ENCODE data around the gene NHSL2.

Gene NHSL2

DNA sequence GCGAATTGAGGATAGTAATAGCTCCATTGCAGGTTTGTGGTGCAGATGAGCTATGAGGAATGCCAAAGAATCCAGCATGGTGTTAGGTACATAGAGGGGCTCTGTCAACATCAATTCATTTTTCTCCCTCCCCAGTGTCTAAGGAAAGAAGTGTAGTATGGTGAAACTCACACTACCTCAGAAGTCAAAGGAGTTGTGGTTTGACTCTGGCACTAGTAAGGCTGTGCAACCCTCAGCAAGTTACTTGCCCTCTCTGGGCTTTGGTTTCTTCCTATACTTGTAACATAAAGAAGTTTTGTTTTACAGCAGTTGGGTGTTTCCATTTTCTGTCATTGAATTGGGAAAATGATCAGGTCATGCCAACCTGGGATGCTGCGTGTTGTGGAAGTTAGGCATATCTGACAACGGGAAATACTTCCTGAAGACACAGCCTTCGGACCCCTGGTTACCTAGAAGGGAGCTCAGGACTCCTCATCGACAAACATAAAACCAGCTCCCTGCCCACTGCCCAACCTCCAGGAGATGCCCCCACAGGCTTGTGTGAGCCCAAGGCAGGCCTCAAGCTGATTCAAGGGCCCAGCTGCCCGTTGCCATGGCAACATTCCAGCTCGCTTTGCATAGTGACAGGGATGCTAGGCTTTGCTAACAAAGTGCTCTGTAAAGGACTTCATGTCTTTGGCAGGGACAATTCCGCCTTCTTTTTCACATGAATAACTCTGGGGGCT, 149.7 kb downstream of the NHSL2 start:
- no peak overlapping the region for H3K4me3 ChIP-seq (ENCODE audit: low read length)
- no peak for TF ChIP-seq ZNF274 (IDR thresholded peaks at IDR 0.05; ENCODE audit: low read depth, low read length)

DNA sequence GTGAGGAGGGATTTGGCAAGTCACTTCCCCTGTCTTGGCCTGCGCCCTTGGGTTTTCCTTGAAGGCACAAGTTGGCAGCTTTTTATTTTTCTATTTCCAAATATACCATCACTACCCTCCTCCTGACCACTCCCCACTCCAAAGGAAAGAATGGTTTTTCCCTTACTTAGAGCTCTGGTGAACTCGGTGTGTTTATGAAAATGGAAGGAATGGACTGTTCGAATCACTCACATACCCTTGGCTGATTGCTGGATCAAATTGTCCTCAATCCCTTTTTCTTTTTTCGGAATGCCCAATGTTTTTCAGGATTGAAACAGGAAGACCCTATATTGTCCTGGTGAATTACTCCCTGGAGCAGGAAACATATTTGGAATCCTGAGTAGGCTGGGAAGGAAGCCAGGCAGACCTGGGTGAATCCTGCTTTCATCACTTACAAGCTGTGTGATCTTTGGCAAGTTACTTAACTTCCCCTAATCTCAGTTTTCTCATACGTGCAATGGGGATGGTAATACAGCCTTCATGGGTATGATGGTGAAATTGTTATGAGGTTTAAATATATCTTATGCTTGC, 150.4 kb downstream of the NHSL2 start:
- H3K4me3 ChIP-seq (ENCODE audit: low read length), result no peak overlapping the region
- no peak for TF ChIP-seq ZNF274 (IDR thresholded peaks at IDR 0.05; ENCODE audit: low read depth, low read length)

- TF ChIP-seq ZNF274 (IDR thresholded peaks at IDR 0.05; ENCODE audit: low read depth, low read length), result no peak
- no peak overlapping the region for H3K4me3 ChIP-seq (ENCODE audit: low read length)
Measured at GRCh38 chrX:72062916-72063315, 152.3 kb downstream of the NHSL2 start.

DNA sequence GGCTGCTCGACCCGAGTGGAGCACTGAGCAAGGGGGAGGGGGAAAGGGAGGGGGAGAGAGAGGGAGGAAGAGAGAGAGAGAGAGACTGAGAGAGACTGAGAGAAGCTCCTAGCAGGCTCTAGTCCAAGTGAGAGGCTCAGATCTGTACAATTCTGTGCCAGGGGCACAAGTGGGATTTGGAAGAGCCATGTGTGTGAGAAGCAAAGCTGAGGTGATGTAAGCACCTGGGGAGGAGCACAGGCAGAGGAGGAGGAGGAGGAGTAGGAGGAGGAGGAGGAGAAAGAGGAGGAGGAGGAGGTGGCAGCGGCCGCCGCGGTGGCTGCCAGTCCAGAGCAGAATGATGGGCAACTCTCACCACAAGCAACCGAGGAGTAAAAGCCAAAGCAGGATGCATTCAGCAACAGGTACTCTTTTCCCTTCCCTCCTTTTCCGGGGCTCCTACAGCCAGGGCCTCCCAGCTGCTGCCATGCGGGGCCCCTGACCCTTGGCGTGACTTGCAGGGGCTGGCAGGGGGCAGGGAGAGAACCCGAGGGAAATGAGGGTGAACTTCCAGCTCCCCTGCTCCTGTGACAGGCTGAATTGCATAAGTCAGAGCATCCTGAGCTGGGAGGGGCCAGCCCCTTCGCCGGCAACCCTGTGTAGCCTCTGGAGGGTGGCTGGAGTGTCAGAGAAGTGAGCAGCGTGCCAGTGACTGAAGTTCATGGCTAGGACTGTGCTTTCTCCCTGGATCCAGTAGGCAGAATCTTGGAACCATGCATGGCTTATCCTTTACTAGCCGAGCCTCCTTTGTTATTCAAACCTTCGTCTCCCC, 158.9 kb downstream of the NHSL2 start:
- no peak overlapping the region for H3K4me3 ChIP-seq (ENCODE audit: low read length)
- TF ChIP-seq ZNF274 (IDR thresholded peaks at IDR 0.05; ENCODE audit: low read depth, low read length), result no peak

- H3K4me3 ChIP-seq (ENCODE audit: low read length), result no peak overlapping the region
- TF ChIP-seq ZNF274 (IDR thresholded peaks at IDR 0.05; ENCODE audit: low read depth, low read length), result no peak
Measured at GRCh38 chrX:72071213-72071612, 160.6 kb downstream of the NHSL2 start.

DNA sequence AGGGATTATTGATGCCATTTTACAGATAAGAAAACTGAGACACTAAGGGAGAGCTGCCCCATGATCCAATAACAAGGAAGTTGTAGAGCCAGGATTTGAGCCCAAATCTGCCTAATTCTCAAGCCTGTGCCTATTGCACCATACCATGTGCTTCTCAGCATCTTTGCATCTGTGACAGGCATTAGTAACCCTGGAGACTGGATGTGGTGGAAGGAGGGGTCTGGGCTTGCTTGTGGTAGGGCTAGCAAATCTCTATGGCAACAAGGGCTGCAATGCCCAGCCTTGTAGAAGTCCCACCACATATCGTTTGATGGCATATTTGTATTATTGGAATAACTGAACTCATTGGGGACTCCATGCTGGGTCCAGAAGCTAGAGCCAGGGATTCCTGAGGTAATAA, 163.0 kb downstream of the NHSL2 start:
- H3K4me3 ChIP-seq (ENCODE audit: low read length), result no peak overlapping the region
- no peak for TF ChIP-seq ZNF274 (IDR thresholded peaks at IDR 0.05; ENCODE audit: low read depth, low read length)

DNA sequence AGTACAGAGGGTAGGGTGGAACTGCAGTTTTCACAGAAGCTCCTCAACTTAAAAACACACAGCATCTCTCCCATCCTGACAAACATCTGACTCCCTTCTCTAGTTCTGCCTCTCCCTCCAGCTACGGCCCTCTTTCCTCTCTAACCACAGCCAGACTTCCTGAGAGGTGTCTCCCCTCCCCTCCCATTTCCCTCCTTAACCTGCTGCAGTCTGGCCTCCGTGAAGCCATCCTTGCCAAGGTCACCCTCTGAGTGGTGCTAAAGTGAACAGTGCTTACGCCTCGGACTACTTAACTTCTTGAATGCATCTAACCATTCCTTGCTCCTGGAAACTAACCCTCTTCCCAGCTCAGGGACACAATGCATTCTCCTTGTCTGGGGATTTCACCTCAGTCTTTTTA, 167.8 kb downstream of the NHSL2 start:
- no peak overlapping the region for H3K4me3 ChIP-seq (ENCODE audit: low read length)
- TF ChIP-seq ZNF274 (IDR thresholded peaks at IDR 0.05; ENCODE audit: low read depth, low read length), result no peak

- H3K4me3 ChIP-seq (ENCODE audit: low read length), result no peak overlapping the region
- no peak for TF ChIP-seq ZNF274 (IDR thresholded peaks at IDR 0.05; ENCODE audit: low read depth, low read length)
Measured at GRCh38 chrX:72079607-72080006, 169.0 kb downstream of the NHSL2 start.

DNA sequence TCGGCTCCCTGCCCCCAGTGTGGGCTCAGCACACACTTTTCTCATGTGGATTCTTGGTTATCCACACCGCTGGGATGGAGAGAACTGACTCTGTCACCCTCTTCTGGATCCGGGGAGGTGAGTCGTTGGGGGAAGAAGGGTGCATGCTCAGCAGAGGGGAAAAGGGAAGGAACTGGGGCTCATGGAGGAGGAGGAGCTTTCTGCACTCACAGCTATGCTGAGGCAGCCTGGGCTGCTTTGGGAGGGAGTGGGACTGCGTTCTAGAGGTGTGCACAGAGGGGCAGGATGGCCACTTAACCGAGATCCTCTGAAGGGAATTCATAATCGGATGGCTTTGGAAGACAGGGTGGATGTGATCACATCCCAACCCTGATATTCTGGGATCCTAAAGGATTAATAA, 169.5 kb downstream of the NHSL2 start:
- no peak for TF ChIP-seq ZNF274 (IDR thresholded peaks at IDR 0.05; ENCODE audit: low read depth, low read length)
- no peak overlapping the region for H3K4me3 ChIP-seq (ENCODE audit: low read length)

DNA sequence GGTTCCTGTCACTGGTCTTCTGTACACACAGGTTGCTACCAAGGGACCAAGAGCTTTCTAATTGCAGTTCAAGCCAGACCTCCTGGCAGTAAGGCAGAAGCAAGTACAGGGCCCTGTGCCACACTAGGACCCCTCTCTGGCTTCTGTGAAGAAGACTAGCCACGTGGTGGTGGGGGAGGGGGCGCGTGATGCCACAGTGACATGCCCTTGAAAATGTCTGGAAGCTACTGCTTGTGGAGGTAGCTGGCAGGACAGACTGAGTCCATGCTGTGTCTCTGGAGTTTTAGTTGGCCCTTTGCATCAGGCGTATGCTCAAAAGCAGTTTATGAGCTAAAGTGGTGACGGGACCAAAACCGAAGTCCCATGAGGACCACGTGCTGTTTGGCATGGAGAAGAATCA, 170.2 kb downstream of the NHSL2 start:
- H3K4me3 ChIP-seq (ENCODE audit: low read length), result no peak overlapping the region
- no peak for TF ChIP-seq ZNF274 (IDR thresholded peaks at IDR 0.05; ENCODE audit: low read depth, low read length)

DNA sequence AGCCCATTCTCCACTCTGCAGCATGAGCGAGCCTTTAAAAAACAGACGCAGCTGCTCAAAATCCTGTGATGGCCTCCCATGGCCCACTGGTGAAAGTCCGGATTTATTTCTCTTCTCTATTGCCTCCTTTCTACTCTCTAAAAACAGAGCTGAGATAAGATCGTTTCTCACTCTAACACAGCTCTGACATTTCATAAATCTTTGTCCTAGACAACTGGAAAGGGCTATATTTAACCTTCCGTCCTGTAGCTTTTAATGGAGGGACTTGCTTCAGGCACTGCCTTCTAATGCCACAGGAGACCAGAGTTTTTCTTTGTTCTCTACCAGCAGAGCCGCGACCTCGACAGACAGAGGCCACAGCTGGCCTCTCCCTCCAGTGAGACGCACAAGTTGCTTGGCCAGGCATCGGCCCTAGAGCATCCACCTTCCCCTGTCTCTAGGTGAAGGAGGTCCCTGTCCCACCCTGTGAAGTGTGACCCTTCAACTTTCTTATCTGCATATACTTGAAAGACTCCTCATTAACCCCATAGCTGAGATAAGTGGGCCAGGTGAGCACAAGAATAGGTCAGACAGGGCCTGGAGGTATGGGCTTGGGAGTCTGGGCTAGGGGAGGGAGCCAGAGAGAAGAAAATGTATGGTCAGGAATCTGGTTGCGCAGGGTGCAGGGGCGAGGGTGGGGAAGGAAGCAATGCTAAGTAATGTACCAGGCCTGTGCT, 171.1 kb downstream of the NHSL2 start:
- no peak for TF ChIP-seq ZNF274 (IDR thresholded peaks at IDR 0.05; ENCODE audit: low read depth, low read length)

DNA sequence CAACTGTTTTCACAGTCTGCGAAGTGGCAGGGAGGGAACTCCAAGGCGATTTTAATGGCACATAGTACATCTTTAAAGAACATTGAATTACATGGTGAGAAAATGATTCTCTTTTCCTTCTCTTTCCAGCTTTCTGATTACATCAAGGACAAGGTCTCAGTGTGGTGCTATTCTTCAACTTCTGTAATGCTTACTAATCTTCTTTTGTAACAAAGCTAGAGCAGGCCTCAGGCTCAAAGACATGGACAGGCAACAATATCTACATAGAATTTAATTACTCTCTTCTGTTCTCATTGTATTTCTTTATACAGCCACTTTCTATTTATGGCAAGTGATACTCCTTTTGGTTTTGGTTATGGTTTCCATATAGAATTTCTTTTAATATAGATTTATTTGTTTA, 172.6 kb downstream of the NHSL2 start:
- no peak overlapping the region for H3K4me3 ChIP-seq (ENCODE audit: low read length)
- no peak for TF ChIP-seq ZNF274 (IDR thresholded peaks at IDR 0.05; ENCODE audit: low read depth, low read length)

More for the DNA sequence above, 171.1 kb downstream of the NHSL2 start:
- no peak overlapping the region for H3K4me3 ChIP-seq (ENCODE audit: low read length)

DNA sequence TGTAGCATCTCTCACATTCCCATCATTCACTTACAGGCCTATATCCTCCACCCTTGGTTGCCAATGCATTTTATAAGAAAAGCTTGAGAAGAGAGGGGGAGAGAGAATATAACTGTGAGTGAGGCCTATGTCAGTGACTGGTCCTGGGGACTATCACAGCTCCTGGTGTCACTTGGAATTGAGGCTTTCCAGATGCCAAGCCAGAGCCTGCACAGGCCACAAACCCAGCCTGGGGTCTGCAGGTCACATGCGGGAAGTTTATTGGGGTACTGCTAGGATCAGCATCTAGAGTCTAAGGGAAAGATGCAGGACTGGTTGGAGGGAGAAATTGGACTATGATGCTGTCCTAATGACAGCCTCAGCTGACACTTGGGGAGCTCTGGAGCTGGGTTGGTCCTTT, 173.5 kb downstream of the NHSL2 start:
- H3K4me3 ChIP-seq (ENCODE audit: low read length), result no peak overlapping the region
- TF ChIP-seq ZNF274 (IDR thresholded peaks at IDR 0.05; ENCODE audit: low read depth, low read length), result no peak

GRCh38 chrX:72086995-72087394, 176.3 kb downstream of the NHSL2 start:
- no peak for TF ChIP-seq ZNF274 (IDR thresholded peaks at IDR 0.05; ENCODE audit: low read depth, low read length)
- no peak overlapping the region for H3K4me3 ChIP-seq (ENCODE audit: low read length)

Data from GM08714 (cell line).